ENCODE results near the gene UGT1A6.

UGT1A6 gene

GRCh38 chr2:233819884-233820773 is 127.4 kb downstream of the UGT1A6 start:
- no peak for DNase-seq (ENCODE audit: low read depth in 2 of 2)

- DNase-seq (ENCODE audit: low read depth in 2 of 2) = no peak
These were observed 128.1 kb downstream of the UGT1A6 start for GRCh38 chr2:233820774-233821105.

GRCh38 chr2:233821196-233821595 is 128.5 kb downstream of the UGT1A6 start:
- no peak for DNase-seq (ENCODE audit: low read depth in 2 of 2)

- DNase-seq (ENCODE audit: low read depth in 2 of 2) = no peak
These were observed 129.0 kb downstream of the UGT1A6 start for GRCh38 chr2:233821709-233822100.

GRCh38 chr2:233822101-233822771 is 129.5 kb downstream of the UGT1A6 start:
- no peak for DNase-seq (ENCODE audit: low read depth in 2 of 2)

Measured in stimulated activated CD8-positive, alpha-beta memory T cell treated with anti-CD3 and anti-CD28 coated beads, Interleukin-15, amount 100 ng/mL, for 4 hours (primary cell).